Measurements from ENCODE around the gene CCL2.

GRCh38 chr17:34291721-34292348, 36.8 kb downstream of the CCL2 start:
- TF ChIP-seq CTCF (IDR thresholded peaks at IDR 0.05; ENCODE audit: insufficient read depth, low read length, poor library complexity, severe bottlenecking) (no peak), EZH2phosphoT487 (conservative IDR thresholded peaks at IDR 0.05; ENCODE audit: low read length) (no peak)

All from SU-DHL-6 (cell line).